IgD-negative memory B cell (primary cell): Measurements from ENCODE around the gene CSDE1. TPM values are rescaled to one million over a fixed set of nuclear protein-coding genes. Genes with fewer than 3 reads are reported as not detected.
A peak's percentile ranks its signal among the peaks of the same experiment; 100 is the strongest.

Experiments used
- H3K27ac Mint-ChIP-seq, 3 donors: one replicate each; pipeline ENCODE4 v1.8.0; 2020 to 2022; ENCODE audit warnings: mild to moderate bottlenecking in 3 of 3, mixed read lengths in 3 of 3, moderate library complexity in 1 of 3
- H3K27me3 Mint-ChIP-seq: one replicate; pipeline ENCODE4 v1.8.0; 2021; ENCODE audit warnings: mixed read lengths
- H3K36me3 Mint-ChIP-seq: one replicate; pipeline ENCODE4 v1.8.0; 2020; ENCODE audit warnings: mild to moderate bottlenecking, mixed read lengths
- H3K4me1 Mint-ChIP-seq, 3 donors: one replicate each; pipeline ENCODE4 v1.8.0; 2020 to 2022; ENCODE audit warnings: mixed read lengths in 3 of 3, mild to moderate bottlenecking in 1 of 3
- H3K4me3 Mint-ChIP-seq, 4 donors: one replicate each; pipeline ENCODE4 v1.8.0; 2020 to 2022; ENCODE audit warnings: mild to moderate bottlenecking in 4 of 4, mixed read lengths in 4 of 4, moderate library complexity in 3 of 4
- H3K9me3 Mint-ChIP-seq, 3 donors: one replicate each; pipeline ENCODE4 v1.8.0; 2020 to 2021; ENCODE audit warnings: mixed read lengths in 3 of 3, mild to moderate bottlenecking in 1 of 3
- polyA plus RNA-seq: library from polyadenylated mRNA; unstranded; fragments of 300-500 nt; fragmentation: Illumina TruSeq; gene quantifications from one replicate; pipeline ENCODE4 v1.2.3, GENCODE V29; 2021

The CSDE1 gene
- polyA plus RNA-seq, 1 donor from 2014 or later = 312 TPM

DNA sequence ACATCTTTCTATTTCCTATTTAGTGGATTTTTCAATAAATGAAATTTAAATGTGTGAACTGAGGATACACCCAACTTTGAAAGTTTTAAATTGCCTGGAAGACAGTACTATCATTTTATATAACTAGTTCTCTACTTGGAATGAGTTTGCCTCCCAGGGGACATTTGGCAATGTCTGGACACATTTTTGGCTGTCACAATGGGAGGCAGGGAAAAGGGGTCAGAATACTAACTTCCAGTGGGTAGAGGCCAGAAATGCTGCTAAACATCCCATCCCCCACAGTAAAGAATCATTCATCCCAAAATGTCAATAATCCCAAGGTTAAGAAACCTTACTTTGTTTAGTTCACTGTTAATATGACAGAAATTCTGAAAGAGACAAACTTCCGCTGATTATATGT, 28.0 kb downstream of the CSDE1 start:
- peaks cover 10% of the 10 kb centered on the region for H3K36me3 Mint-ChIP-seq
- H3K27ac Mint-ChIP-seq = no peak overlapping the region
- H3K4me3 Mint-ChIP-seq = no peak overlapping the region
- no peaks in the 10 kb centered on the region for H3K27me3 Mint-ChIP-seq
- H3K9me3 Mint-ChIP-seq = no peaks in the 10 kb centered on the region
- H3K4me1 Mint-ChIP-seq = peaks cover 0 to 4% (median 2%) of the 10 kb centered on the region in 3 donors

DNA sequence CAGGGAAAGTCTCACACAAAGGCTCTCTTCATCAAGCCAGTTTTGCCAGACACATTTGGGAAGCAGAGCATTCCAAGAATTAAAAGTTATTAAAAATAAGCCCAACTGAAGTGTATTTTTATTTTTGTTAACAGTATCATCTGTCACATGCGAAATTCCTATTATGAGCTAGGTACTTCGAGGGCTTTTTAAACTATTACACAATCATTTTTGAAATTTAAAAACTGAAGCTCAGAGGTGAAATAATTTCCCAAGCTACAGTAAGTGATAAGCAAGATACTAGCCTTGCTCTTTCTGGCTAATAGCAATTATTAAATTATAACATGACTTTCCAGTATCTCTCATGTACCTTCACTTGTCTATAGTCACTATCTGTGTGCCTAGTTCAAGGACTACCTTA, 29.2 kb downstream of the CSDE1 start:
- H3K4me3 Mint-ChIP-seq = no peak overlapping the region
- peaks cover 0 to 4% (median 2%) of the 10 kb centered on the region in 3 donors for H3K4me1 Mint-ChIP-seq
- H3K9me3 Mint-ChIP-seq = no peaks in the 10 kb centered on the region
- peak overlapping the region in 1 of 3 donors; percentile 0 for H3K27ac Mint-ChIP-seq
- H3K27me3 Mint-ChIP-seq = no peaks in the 10 kb centered on the region
- H3K36me3 Mint-ChIP-seq = peaks cover 11% of the 10 kb centered on the region

DNA sequence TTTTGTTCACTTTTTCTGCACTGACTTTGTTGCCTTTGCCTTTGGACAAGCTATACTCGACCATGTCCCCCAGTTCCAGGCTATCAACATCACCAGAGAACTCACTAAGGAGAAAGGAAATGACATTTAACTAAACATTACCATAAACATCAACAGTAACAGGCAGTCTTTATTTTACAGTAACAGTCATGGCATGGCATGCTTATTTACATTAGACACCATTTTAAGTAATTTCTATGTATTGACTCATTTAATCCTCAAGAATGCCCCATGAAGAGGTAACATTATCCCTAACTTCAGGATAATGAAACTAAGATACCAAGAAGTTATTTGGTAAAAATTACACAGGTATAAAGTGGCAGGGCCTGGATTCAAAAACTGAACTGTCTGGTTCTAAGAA, 32.6 kb downstream of the CSDE1 start:
- no peaks in the 10 kb centered on the region for H3K9me3 Mint-ChIP-seq
- peak overlapping the region in 1 of 3 donors; percentile 42 for H3K27ac Mint-ChIP-seq
- H3K4me3 Mint-ChIP-seq = no peak overlapping the region
- H3K4me1 Mint-ChIP-seq = peaks cover 0 to 4% (median 2%) of the 10 kb centered on the region in 3 donors
- peaks cover 6% of the 10 kb centered on the region for H3K36me3 Mint-ChIP-seq
- H3K27me3 Mint-ChIP-seq = no peaks in the 10 kb centered on the region

DNA sequence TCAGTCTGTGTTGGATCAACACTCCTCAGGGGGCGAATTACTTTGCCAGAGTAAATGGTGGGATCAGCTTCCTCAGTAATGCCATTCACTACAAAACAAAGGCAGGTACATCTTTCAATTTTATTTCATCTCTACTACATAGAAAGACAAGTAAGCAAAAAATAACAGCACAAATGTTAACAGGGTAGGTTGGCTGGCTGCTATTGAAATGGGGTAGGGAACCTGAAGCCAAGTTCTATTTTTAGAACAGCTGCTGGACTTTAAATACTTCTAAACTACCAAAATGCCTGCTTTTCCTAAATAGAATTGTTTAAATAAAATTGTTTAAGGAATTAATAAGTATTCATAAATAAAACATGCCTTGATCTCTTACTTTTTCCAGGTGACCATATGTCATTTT, 33.9 kb downstream of the CSDE1 start:
- H3K27me3 Mint-ChIP-seq = no peaks in the 10 kb centered on the region
- no peaks in the 10 kb centered on the region for H3K9me3 Mint-ChIP-seq
- H3K4me3 Mint-ChIP-seq = no peak overlapping the region
- peaks cover 0 to 4% (median 2%) of the 10 kb centered on the region in 3 donors for H3K4me1 Mint-ChIP-seq
- peaks cover 6% of the 10 kb centered on the region for H3K36me3 Mint-ChIP-seq
- no peak overlapping the region for H3K27ac Mint-ChIP-seq

DNA sequence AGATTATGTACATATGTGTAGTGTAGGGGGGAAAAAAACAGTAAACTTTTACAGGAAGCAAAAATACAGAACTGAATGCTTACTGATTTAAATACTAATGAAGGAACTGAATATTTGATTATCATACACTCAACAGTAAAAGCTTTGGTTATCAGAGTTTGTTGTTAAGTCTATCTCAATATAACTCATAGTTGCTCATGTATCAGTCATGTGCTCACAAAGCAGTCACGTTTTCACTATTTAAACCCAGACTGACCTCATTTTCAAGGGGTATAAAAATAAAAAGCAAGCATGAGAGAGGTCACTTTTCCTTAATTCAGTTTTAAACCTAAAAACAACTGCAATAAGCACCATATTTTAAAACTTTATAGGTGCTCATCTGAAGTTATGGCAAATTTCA, 34.3 kb downstream of the CSDE1 start:
- Mint-ChIP-seq H3K4me3 (no peak overlapping the region), H3K9me3 (no peaks in the 10 kb centered on the region), H3K27ac (no peak overlapping the region), H3K36me3 (peaks cover 6% of the 10 kb centered on the region), H3K27me3 (no peaks in the 10 kb centered on the region), H3K4me1 (peaks cover 0 to 4% (median 2%) of the 10 kb centered on the region in 3 donors)

DNA sequence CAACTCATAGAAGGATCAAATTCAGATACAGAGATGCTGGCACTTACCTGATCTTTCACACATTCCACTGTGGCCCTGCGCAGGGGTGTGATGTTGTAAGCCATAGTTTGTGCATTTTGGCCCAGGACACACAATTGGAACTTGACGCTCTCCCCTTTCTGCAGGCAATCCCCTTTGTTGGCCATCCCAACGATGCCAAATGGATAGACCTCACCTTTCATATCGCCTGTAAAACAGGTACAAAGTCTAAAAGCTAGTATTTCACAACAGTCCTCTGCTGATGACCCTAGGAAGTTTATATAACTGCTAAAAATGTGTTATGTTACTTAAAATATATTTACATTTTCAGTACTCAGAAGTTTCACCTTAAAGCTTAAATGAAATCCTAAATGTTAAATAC, 37.3 kb downstream of the CSDE1 start:
- Mint-ChIP-seq H3K4me1 (peaks cover 8 to 15% (median 12%) of the 10 kb centered on the region in 3 donors), H3K9me3 (no peaks in the 10 kb centered on the region), H3K36me3 (peaks cover 2% of the 10 kb centered on the region), H3K4me3 (peak overlapping the region in 1 of 4 donors; percentile 79), H3K27ac (peak overlapping the region in 2 of 3 donors; percentile 50 to 58), H3K27me3 (no peaks in the 10 kb centered on the region)

DNA sequence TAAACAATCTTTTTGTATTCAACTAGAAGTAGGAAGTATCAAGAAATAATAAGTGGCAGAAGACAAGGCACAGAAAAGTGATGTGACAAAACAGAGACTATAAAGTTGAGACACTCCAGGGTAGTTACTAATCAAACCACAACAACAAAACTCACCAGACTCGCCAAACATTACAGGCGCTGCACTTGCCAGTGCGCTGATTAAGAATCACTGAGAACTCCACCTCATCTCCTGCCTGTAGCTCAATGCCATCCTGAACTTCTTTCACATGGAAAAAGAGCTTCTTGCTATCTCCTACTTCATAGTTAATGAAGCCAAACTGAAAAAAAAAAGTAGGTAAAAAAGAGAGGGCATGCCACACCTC, 38.4 kb downstream of the CSDE1 start:
- H3K36me3 Mint-ChIP-seq = peaks cover 2% of the 10 kb centered on the region
- no peaks in the 10 kb centered on the region for H3K9me3 Mint-ChIP-seq
- H3K4me3 Mint-ChIP-seq = peak overlapping the region in 2 of 4 donors; percentile 47 to 79
- peak overlapping the region; percentile 83 to 89 (median 88) for H3K27ac Mint-ChIP-seq
- H3K4me1 Mint-ChIP-seq = peaks cover 8 to 17% (median 13%) of the 10 kb centered on the region in 3 donors
- H3K27me3 Mint-ChIP-seq = no peaks in the 10 kb centered on the region

DNA sequence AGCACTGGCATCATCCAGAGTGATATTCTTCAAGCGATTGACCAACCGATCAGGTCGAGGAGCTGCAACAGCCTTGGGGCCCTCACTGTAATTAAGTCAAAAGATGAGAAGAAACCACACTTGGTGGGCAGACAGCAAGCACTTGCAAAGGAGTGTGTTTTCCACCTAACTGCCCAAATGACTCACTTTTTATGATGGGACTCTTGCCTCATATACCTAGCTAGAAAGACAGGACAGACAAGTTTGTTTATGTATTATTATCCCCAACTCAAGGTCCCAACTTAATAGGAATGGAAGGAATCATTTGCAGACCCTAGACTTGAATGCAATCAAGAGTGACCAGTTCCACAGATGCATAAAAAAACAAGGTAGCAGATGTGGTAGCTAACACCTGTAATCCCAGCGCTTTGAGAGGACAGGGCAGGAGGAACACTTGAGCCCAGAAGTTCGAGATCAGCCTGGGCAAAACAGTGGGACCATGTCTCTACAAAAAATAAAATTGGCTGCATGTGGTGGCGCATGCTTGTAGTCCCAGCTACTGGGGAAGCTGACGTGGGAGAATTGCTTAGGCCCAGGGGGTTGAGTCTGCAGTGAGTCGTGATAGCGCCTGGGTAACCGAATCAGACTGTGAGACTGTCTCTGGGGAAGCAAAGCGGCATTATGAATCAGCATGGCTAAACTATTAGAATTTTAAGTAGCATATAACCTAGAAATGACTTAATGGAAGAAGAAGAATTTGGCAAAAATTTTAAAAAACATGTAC, 38.9 kb downstream of the CSDE1 start:
- H3K4me1 Mint-ChIP-seq = peaks cover 8 to 21% (median 13%) of the 10 kb centered on the region in 3 donors
- no peaks in the 10 kb centered on the region for H3K9me3 Mint-ChIP-seq
- H3K4me3 Mint-ChIP-seq = peak overlapping the region in 2 of 4 donors; percentile 47 to 79
- no peaks in the 10 kb centered on the region for H3K27me3 Mint-ChIP-seq
- H3K27ac Mint-ChIP-seq = peak overlapping the region; percentile 83 to 89 (median 88)
- peaks cover 2% of the 10 kb centered on the region for H3K36me3 Mint-ChIP-seq

DNA sequence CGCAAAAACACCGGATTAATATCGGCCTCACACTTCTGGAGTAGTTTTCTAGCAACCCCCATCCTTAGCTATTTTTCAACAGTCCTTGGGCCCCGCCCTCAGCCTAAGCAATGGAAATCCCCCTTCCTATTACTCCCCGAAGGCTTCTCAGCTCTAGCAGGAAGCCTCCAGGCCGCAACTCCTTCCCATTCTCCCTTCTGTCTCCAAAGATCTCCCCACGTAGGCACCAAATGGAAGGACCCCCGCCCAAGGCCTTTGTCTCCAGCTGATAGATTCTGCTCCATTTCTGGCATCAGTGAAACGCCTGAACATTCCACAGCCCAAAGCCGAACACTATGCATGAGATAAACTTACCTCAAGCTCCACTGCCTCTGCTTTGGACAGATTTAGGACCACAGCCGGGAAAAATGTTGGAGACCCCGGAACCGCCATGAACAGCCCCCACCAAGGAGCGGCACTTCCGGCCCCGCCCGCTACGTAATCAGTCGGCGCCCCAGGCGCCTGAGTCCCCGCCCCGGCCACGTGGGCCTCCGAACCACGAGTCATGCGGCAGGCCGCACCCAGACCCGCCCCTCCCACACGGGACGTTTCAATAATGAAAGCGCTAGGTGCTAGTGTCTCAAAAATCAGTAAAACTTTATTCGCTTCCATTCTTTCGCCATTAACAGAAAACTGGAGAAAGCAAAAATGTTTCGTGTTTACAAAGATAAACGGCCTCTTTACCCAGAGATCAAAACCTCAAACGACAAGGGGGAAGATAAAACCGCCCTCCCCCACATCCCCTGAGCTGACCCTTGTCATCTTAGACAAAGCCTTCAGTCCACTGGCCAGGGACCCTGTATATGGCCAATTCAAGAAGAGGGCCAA, 41.2 kb downstream of the CSDE1 start, which contains the start of gene NRAS:
Gene NRAS, minus strand, starts transcription at position 468 of the 867 bp plus-strand sequence. CDS start 611 bp downstream, outside the sequence.
- peaks cover 13 to 27% (median 14%) of the 10 kb centered on the region in 3 donors for H3K4me1 Mint-ChIP-seq
- H3K27me3 Mint-ChIP-seq = no peaks in the 10 kb centered on the region
- no peaks in the 10 kb centered on the region for H3K9me3 Mint-ChIP-seq
- H3K4me3 Mint-ChIP-seq = peak within 1 kb of the TSS; percentile 91 to 99 (median 96)
- H3K36me3 Mint-ChIP-seq = no peaks in the 10 kb centered on the region
- peak within 1 kb of the TSS; percentile 99 for H3K27ac Mint-ChIP-seq

DNA sequence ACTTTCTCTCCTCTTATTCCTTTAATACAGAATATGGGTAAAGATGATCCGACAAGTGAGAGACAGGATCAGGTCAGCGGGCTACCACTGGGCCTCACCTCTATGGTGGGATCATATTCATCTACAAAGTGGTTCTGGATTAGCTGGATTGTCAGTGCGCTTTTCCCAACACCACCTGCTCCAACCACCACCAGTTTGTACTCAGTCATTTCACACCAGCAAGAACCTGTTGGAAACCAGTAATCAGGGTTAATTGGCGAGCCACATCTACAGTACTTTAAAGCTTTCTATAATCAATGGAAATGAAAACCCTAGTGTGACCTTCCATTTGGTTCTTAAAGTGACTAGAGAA, 41.9 kb downstream of the CSDE1 start:
- Mint-ChIP-seq H3K27me3 (no peaks in the 10 kb centered on the region), H3K9me3 (no peaks in the 10 kb centered on the region), H3K36me3 (no peaks in the 10 kb centered on the region), H3K4me3 (peak overlapping the region; percentile 91 to 99 (median 96)), H3K27ac (peak overlapping the region; percentile 99), H3K4me1 (peaks cover 13 to 27% (median 14%) of the 10 kb centered on the region in 3 donors)

DNA sequence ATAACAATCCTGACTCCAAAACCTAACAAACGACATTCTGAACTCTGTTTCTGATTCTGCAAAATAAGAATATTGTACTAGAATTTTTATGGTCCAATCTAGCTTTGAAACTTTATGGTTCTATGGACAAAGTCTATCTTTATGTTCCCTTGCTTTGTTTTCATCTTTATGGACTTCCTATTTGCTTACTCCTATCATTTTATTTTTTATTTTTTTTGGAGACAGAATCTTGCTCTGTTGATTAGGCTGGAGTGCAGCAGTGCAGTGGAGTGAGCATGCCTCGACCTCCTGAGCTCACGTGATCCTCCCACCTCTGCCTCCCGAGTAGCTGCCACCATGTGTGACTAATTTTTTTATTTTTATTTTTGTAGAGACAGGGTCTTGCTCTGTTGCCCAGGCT, 44.8 kb downstream of the CSDE1 start:
- peak overlapping the region in 1 of 3 donors; percentile 76 for H3K27ac Mint-ChIP-seq
- H3K4me1 Mint-ChIP-seq = peaks cover 14 to 27% (median 15%) of the 10 kb centered on the region in 3 donors
- H3K36me3 Mint-ChIP-seq = peaks cover 5% of the 10 kb centered on the region
- H3K27me3 Mint-ChIP-seq = no peaks in the 10 kb centered on the region
- no peaks in the 10 kb centered on the region for H3K9me3 Mint-ChIP-seq
- no peak overlapping the region for H3K4me3 Mint-ChIP-seq

DNA sequence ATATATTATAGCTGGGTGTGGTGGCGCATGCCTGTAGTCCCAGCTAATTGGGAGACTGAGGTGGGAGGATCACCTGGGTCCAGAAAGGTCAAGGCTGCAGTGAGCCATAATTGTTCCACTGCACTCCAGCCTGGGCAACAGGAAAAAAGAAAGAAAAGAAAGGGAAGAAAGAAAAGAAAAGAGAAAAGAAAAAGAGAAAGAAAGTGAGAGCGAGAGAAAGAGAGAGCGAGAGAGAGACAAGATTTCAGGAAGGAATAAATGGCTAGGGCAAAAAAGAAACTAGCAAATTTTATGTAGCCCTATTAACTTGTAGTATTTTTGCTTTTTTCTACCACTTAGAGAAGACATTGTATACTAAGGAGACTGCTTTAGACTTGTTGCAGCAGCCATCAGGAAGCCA, 47.4 kb downstream of the CSDE1 start:
- no peak overlapping the region for H3K27ac Mint-ChIP-seq
- H3K27me3 Mint-ChIP-seq = no peaks in the 10 kb centered on the region
- peaks cover 5% of the 10 kb centered on the region for H3K36me3 Mint-ChIP-seq
- H3K4me1 Mint-ChIP-seq = peaks cover 2 to 10% (median 7%) of the 10 kb centered on the region in 3 donors
- no peaks in the 10 kb centered on the region for H3K9me3 Mint-ChIP-seq
- H3K4me3 Mint-ChIP-seq = peak overlapping the region in 1 of 4 donors; percentile 12

DNA sequence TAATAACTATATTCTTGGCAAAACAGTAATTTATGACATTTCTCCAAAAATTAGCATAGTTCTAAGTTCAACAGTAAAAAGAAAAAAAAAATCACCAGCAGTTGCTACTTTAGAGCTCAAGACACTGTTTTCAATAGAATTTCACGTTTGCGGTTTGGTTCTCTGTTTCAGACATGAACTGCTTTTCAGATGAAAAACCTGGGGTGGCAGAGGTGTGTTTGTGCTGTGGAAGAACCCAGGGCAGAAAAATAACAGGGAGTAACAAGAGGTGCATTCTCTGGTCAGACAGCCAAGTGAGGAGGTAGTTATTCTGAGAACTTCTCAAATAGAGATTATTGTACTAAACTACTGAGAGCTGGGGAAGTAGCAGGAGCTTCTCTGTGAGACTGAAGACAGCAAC, 50.2 kb downstream of the CSDE1 start:
- Mint-ChIP-seq H3K36me3 (peaks cover 5% of the 10 kb centered on the region), H3K9me3 (no peaks in the 10 kb centered on the region), H3K27me3 (no peaks in the 10 kb centered on the region), H3K4me3 (no peak overlapping the region), H3K4me1 (peaks cover 0 to 1% (median 0%) of the 10 kb centered on the region in 3 donors), H3K27ac (peak overlapping the region in 1 of 3 donors; percentile 43)

DNA sequence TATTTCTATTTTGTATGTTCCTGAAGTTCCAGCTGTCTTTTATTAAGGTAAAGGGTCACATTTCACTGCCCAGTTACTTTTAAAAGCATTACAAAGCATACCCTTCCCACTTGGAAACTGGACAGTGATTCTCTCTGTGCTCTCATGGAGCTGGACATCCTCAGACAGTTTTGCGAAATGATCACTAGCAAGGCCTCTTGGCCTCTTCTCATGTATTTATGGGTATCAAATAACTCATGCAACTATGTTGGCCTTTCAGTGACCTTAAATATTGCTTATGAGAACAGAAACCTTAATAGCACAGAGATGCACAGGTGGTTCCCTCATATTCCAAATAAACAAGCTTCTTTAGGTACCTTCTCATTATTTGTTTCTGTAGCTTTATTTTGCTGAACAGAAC, 54.5 kb downstream of the CSDE1 start:
- H3K27ac Mint-ChIP-seq = no peak overlapping the region
- no peaks in the 10 kb centered on the region for H3K4me1 Mint-ChIP-seq
- no peaks in the 10 kb centered on the region for H3K27me3 Mint-ChIP-seq
- no peak overlapping the region for H3K4me3 Mint-ChIP-seq
- no peaks in the 10 kb centered on the region for H3K9me3 Mint-ChIP-seq
- H3K36me3 Mint-ChIP-seq = no peaks in the 10 kb centered on the region

DNA sequence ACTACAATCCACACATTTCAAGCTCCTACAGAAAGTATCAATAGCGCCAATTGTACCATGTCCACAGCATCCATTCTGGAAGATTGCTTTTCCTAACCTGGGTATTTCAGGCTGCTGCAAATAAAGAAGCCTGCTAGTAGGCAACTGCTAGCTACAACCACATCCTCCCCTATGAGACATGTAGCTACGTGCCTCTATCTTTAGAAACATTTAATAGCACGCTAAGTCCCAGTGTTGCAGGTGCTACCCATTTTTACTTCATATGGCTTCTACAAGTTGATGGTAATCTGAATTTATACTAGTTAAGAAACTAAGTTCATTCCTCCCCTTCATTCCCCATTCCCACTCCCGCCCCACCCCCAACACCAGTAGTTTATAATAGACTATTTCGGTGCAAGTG, 55.0 kb downstream of the CSDE1 start:
- H3K9me3 Mint-ChIP-seq = no peaks in the 10 kb centered on the region
- H3K4me1 Mint-ChIP-seq = no peaks in the 10 kb centered on the region
- H3K27me3 Mint-ChIP-seq = no peaks in the 10 kb centered on the region
- no peak overlapping the region for H3K4me3 Mint-ChIP-seq
- no peak overlapping the region for H3K27ac Mint-ChIP-seq
- H3K36me3 Mint-ChIP-seq = no peaks in the 10 kb centered on the region
